ENCODE results near the gene ISOC1. TPM values are rescaled to one million over a fixed set of nuclear protein-coding genes. Genes with fewer than 3 reads are reported as not detected.
A peak's percentile ranks its signal among the peaks of the same experiment; 100 is the strongest.

The ISOC1 gene
- total RNA-seq, 6 experiments from 2014 or later, result 32.2 to 52.8 (median 44.4) TPM

- 95% methylated on average over 2 of the region's 2 CpGs for WGBS (ENCODE audit: insufficient coverage, low coverage, low lambda C conversion rate, missing lambda C conversion rate)
- intact Hi-C loops (cut with DNase I), result no loop called here
- TF ChIP-seq POLR2A (IDR thresholded peaks at IDR 0.05), result no peak
Observed at GRCh38 chr5:129111351-129111750, 16.8 kb downstream of the ISOC1 start.

GRCh38 chr5:129112295-129112694 lies 17.7 kb downstream of the ISOC1 start:
- ATAC-seq, result no peak
- Histone ChIP-seq H3K27me3 (no peaks in the 10 kb centered on the region), H3K4me3 (no peak overlapping the region), H3K4me1 (peaks cover 0 to 21% (median 6%) of the 10 kb centered on the region in 4 donors), H3K9me3 (no peaks in the 10 kb centered on the region), H3K27ac (no peak overlapping the region), H3K36me3 (peaks cover 0 to under 1% (median 0%) of the 10 kb centered on the region in 4 donors)
- TF ChIP-seq CTCF (IDR thresholded peaks at IDR 0.05), result no peak
- no peak for TF ChIP-seq POLR2A (IDR thresholded peaks at IDR 0.05)
- 94% methylated on average over 3 of the region's 3 CpGs for WGBS (ENCODE audit: insufficient coverage, low coverage, low lambda C conversion rate, missing lambda C conversion rate)
- DNase-seq, result no peak
- intact Hi-C loops (cut with DNase I), result no loop called here

More at GRCh38 chr5:129111351-129111750, 16.8 kb downstream of the ISOC1 start:
- Histone ChIP-seq H3K27ac (no peak overlapping the region), H3K4me3 (no peak overlapping the region), H3K4me1 (peaks cover 0 to 21% (median 6%) of the 10 kb centered on the region in 4 donors), H3K9me3 (no peaks in the 10 kb centered on the region), H3K27me3 (no peaks in the 10 kb centered on the region), H3K36me3 (peaks cover 0 to 7% (median 0%) of the 10 kb centered on the region in 4 donors)
- ATAC-seq, result no peak
- no peak for DNase-seq

GRCh38 chr5:129113867-129114266 lies 19.3 kb downstream of the ISOC1 start:
- no peak for ATAC-seq
- intact Hi-C loops (cut with DNase I), result no loop called here
- TF ChIP-seq CTCF (IDR thresholded peaks at IDR 0.05) (peak in 3 of 4 donors; percentile 23 to 37 (median 29)), POLR2A (IDR thresholded peaks at IDR 0.05) (no peak)
- Histone ChIP-seq H3K9me3 (no peaks in the 10 kb centered on the region), H3K27me3 (no peaks in the 10 kb centered on the region), H3K27ac (no peak overlapping the region), H3K4me3 (no peak overlapping the region), H3K4me1 (peaks cover 0 to 15% (median 6%) of the 10 kb centered on the region in 4 donors), H3K36me3 (no peaks in the 10 kb centered on the region)
- WGBS (ENCODE audit: insufficient coverage, low coverage, low lambda C conversion rate, missing lambda C conversion rate), result 68% methylated on average over 2 of the region's 2 CpGs
- no peak for DNase-seq

- Histone ChIP-seq H3K9me3 (no peaks in the 10 kb centered on the region), H3K27ac (no peak overlapping the region), H3K4me3 (no peak overlapping the region), H3K4me1 (peaks cover 0 to 15% (median 6%) of the 10 kb centered on the region in 4 donors), H3K27me3 (no peaks in the 10 kb centered on the region), H3K36me3 (no peaks in the 10 kb centered on the region)
- ATAC-seq (peak in 1 of 4 donors; percentile 28), DNase-seq (no peak)
- 89% methylated on average over 10 of the region's 10 CpGs for WGBS (ENCODE audit: insufficient coverage, low coverage, low lambda C conversion rate, missing lambda C conversion rate)
- no peak for TF ChIP-seq POLR2A (IDR thresholded peaks at IDR 0.05)
- TF ChIP-seq CTCF (IDR thresholded peaks at IDR 0.05), result no peak
- intact Hi-C loops (cut with DNase I), result no loop called here
Observed at GRCh38 chr5:129114539-129115193, 20.1 kb downstream of the ISOC1 start.

GRCh38 chr5:129115680-129116079 lies 21.1 kb downstream of the ISOC1 start:
- 30% methylated on average over 2 of the region's 2 CpGs for WGBS (ENCODE audit: insufficient coverage, low coverage, low lambda C conversion rate, missing lambda C conversion rate)
- ATAC-seq (peak in 3 of 4 donors; percentile 26 to 60 (median 43)), DNase-seq (no peak)
- no peaks in the 10 kb centered on the region for H3K27me3 ChIP-seq
- no peak overlapping the region for H3K27ac ChIP-seq
- peaks cover 0 to 15% (median 6%) of the 10 kb centered on the region in 4 donors for H3K4me1 ChIP-seq
- no peaks in the 10 kb centered on the region for H3K36me3 ChIP-seq
- TF ChIP-seq CTCF (IDR thresholded peaks at IDR 0.05) (no peak), POLR2A (IDR thresholded peaks at IDR 0.05) (no peak)
- intact Hi-C loops (cut with DNase I), result no loop called here
- H3K4me3 ChIP-seq, result no peak overlapping the region
- H3K9me3 ChIP-seq, result no peaks in the 10 kb centered on the region
